NCI-H524 (cell line): ENCODE measurements around the gene POLR3K.

Source experiments
- DNase-seq, 2 experiments: peaks; one replicate each; lab custom pipeline; 2025; lab: John Stamatoyannopoulos, UW

Gene POLR3K

DNA sequence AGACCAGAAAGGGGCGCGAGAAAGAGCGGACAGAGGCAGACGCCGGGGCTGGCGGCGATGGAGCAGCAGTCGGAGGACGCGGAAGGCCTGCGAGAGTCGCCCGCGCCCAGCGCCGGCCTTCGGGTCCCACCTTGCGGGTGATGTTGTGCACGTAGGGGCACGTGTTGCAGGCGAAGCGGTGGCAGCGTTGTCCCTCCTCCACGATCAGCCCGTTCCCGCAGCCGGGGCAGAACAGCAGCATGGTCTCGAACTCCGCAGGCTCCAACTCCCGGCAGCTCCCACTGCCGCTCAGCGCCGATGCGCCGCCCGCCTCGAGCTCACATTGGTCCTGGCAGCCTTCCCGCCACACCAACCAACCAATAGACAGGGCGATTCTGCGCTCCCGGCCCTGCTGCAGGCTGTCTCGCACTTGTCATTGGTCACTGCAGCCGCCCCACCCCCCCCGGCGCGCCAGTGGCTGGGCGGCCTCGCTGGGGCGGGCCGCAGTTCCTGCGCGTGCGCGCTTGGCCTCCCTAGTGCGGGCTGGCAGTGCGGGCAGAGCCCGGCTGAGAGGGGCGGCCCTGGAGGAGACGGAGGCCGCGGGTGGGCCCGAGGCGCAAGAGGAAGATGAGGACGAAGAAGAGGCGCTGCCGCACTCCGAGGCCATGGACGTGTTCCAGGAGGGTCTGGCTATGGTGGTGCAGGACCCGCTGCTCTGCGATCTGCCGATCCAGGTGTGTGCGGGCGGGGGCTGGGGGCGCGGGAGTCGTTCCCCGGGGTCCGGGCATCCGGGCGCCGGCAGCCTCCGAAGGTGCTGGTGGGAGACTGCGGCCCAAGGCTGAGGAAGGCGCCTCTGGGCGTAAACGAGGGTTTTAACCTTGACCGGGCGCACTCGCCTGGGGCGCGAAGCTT is at the start of gene POLR3K, which contains the start of gene SNRNP25:
Gene POLR3K, minus strand, starts transcription at position 263 of the 891 bp plus-strand sequence. Its CDS starts 22 bp downstream, at position 241.
Gene SNRNP25, plus strand, starts transcription at position 483 of the 891 bp plus-strand sequence. Its CDS starts 189 bp downstream, at position 672.
- peak; percentile 98 to 99 for DNase-seq

GRCh38 chr16:102060-102855 is 48.9 kb upstream of the POLR3K start:
- DNase-seq: no peak

DNA sequence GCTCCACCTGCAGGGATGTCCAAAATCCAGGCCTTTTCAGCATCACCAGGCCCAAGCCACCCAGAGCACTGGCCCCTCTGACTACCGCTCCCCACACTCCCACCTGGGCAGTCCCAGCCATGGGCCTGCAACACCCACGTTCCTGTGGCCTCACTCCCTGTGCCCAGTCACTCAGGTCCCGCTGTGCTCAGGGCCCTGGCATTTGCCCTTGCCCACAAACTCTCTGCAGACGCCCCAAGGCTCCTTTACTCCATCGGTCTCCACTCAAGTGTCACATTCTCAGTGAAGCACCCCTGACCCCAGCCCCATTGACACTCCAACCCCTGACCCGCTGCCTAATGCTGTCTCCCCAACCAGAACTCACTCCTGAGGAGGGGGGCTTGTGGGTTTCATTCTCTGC is 48.2 kb upstream of the POLR3K start:
- DNase-seq: no peak

DNA sequence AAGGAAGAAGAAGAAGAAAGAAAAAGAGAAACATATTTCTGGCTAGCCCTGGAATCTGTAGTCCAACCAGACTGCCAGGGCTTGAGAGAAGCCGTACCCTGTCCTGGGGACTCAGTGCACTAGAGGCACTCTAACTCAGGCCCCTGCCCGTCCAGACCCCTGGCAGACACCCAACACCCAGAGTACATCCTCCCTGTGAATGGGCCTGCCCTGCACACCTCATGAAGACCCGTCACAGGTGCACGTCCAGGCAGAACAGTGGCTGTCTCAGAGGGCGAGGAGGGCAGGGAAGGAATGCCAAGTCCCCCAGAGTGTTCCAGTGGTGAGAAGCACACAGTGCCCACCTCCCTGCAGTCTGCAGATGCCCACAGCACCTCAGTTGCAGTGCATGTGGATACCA is 47.6 kb upstream of the POLR3K start:
- no peak for DNase-seq

DNA sequence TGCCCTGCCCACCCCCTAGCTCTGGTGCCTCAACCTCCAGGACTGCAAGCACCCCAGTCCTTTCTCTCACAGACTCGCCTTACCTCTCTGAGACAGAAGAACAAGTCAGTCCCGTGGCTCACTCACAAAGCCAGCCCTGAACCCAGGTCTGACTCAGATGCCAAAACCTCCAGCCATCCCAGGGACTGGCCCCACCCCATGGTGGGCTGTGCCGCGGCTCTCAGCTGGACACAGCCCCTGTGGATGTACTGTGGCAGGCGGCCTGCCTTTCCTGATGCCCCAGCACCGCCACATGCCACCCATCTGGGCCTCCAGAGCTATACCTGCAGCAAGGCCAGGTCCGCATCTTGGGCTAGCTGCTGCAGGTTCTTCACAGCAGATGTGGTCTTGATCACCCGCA is 44.4 kb upstream of the POLR3K start:
- DNase-seq: no peak

DNA sequence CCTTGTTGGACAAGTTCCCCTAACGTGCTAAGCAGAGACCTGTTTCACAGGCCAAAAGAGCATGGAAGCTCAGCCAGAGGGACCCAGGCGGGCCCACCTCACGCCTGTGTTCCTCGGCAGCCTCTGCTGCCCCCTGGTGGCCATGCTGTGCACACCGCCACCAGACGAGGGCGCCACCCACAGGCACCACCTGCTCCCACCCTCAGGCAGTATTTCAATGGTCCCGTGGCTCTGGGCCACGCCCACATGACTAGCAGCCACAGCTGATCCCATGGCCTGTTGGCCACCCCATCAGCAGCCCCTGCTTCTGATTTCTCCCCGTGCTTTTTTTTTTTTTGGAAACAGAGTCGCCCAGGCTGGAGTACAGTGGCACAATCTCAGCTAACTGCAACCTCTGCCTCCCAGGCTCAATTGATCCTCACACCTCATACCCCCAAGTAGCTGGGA is 43.5 kb upstream of the POLR3K start:
- peak; percentile 68 to 87 for DNase-seq

- no peak for DNase-seq
Observed at GRCh38 chr16:94918-95265, 41.5 kb upstream of the POLR3K start.

GRCh38 chr16:92431-93339 is 39.3 kb upstream of the POLR3K start:
- no peak for DNase-seq

- DNase-seq: no peak
Observed at GRCh38 chr16:91484-91883, 38.1 kb upstream of the POLR3K start.

GRCh38 chr16:89391-90302 is 36.2 kb upstream of the POLR3K start:
- DNase-seq: no peak

DNA sequence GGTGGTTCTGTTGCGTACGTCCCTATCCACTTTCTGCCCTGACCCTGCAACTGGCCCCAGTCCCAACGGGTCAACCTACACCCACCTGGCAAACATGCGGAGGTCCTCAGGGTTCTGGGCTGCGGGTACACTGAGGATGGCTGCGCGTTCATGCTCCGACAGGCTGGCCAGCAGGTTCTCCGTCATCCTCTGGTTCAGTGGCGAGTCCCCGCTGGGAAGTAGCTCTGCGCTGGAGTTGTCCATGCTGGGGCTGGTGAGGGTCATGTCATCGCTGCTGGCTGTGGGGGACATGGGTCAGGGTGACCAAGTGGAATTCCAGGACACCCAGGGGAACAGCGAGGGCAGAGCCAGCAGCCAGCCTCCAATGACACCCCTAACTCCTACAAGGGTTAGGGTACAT is 35.2 kb upstream of the POLR3K start:
- DNase-seq: no peak

GRCh38 chr16:86483-86952 is 33.1 kb upstream of the POLR3K start:
- peak in 1 of 2 experiments; percentile 33 for DNase-seq

DNA sequence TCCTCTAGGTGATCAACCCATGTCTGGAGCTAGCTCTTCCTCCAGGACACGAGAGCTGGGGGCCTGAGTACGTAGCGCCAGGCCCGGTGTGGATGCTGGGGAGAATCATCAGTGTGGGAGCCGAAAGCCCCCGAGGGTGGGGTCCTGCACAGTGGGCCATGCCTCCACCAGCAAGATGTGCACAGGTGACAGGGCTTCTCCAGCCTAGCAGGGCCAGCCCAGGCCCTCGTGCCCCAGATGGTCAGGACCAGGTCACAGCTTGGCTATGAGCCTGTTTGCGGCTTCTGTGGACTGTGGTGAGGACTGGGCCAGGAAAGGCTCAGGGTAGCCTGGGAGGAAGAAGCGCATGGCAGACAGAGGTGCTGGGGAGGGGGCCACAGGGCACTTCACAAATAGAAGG is 32.5 kb upstream of the POLR3K start:
- no peak for DNase-seq

GRCh38 chr16:85407-85782 is 32.0 kb upstream of the POLR3K start:
- no peak for DNase-seq

- DNase-seq: no peak
Observed at GRCh38 chr16:84718-85406, 31.5 kb upstream of the POLR3K start.

DNA sequence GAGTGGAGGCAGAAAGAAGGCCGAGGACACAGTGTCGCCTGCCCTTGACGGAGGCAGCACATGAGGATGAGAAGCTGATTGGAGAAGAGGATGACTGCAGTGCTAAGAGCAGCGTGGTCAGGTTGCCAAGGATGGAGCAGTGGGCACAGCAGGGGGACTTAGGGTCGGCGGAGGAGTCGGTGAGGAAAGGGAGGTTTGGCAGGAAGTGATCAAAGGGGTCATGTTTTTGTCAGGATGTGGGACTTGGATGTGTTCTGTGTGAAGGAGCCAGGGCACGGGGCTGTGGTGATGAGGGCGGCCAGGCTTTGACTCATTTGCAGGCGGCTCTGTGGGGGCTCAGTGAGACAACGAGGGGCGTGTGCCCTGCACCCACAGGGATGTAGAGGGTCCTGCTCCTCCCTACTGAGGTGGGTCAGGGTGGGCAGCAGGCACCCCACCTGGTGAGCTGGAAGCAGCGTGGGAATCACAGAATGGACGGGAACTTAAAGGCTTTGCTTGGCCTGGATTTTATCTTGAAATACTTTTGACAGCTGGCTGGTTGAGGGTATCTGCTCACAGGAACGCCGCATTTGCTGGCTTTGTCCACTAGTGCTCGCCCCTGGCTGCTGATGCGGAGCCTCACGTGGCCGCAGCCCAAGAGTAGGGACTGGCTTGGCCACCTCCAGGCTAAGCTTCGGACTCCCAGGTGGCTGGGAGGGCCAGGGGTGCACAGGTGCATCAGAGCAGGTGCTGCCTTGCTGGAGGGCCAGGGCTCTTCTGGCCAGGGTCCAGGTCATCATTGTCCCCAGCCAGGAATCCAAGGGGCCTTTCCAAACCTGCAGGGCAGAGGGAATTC is 30.6 kb upstream of the POLR3K start:
- no peak for DNase-seq

GRCh38 chr16:83060-83603 is 29.7 kb upstream of the POLR3K start:
- no peak for DNase-seq

DNA sequence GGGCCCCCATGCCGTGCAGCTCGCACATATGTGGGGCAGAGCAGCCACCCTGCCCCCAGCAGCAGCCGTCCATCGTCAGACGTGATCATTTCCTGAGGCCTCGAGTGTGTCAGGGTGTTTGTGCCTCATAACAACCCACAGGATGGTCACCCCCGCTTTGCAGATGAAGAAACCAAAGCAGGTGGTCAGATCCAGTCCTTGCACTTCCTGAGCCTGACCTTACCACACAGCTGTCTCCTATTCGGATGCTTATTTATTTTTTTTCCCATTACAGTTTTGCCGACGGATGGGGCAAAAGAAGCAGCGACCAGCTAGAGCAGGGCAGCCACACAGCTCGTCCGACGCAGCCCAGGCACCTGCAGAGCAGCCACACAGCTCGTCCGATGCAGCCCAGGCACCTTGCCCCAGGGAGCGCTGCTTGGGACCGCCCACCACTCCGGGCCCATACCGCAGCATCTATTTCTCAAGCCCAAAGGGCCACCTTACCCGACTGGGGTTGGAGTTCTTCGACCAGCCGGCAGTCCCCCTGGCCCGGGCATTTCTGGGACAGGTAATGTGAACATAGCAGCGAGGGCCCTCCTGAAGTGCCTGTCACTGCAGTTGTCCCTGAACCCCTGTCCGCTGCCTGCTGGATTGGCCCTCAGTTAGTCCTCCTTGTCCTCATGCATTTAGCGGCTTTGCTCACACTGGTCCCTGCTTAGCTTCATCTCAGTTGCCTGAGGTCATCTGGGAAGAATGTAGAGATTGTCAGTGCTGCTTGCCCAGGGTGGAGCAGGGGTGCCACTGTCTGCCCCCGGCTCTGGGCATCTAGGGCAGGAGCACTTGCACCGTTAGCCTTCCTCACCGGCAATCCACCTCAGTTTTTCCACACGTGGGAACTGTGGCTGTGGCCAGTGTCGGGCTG is 26.0 kb upstream of the POLR3K start:
- DNase-seq: no peak
